ENCODE data around the gene EXOSC2.

Gene EXOSC2

GRCh38 chr9:130668196-130668595 lies 25.4 kb upstream of the EXOSC2 start:
- H3K4me3 ChIP-seq (ENCODE audit: low read depth, low read length) = no peak overlapping the region
- no peak for DNase-seq (ENCODE audit: low read depth)
- TF ChIP-seq CTCF (IDR thresholded peaks at IDR 0.05; ENCODE audit: insufficient read depth, low read depth, low read length, missing control alignments) = no peak

GRCh38 chr9:130668659-130669058 lies 24.9 kb upstream of the EXOSC2 start:
- no peak for TF ChIP-seq CTCF (IDR thresholded peaks at IDR 0.05; ENCODE audit: insufficient read depth, low read depth, low read length, missing control alignments)
- no peak for DNase-seq (ENCODE audit: low read depth)
- H3K4me3 ChIP-seq (ENCODE audit: low read depth, low read length) = no peak overlapping the region

GRCh38 chr9:130669965-130670364 lies 23.6 kb upstream of the EXOSC2 start:
- TF ChIP-seq CTCF (IDR thresholded peaks at IDR 0.05; ENCODE audit: insufficient read depth, low read depth, low read length, missing control alignments) = no peak
- no peak overlapping the region for H3K4me3 ChIP-seq (ENCODE audit: low read depth, low read length)
- no peak for DNase-seq (ENCODE audit: low read depth)

GRCh38 chr9:130670644-130671043 lies 22.9 kb upstream of the EXOSC2 start:
- no peak overlapping the region for H3K4me3 ChIP-seq (ENCODE audit: low read depth, low read length)
- DNase-seq (ENCODE audit: low read depth) = no peak
- no peak for TF ChIP-seq CTCF (IDR thresholded peaks at IDR 0.05; ENCODE audit: insufficient read depth, low read depth, low read length, missing control alignments)

GRCh38 chr9:130672466-130672865 lies 21.1 kb upstream of the EXOSC2 start:
- no peak overlapping the region for H3K4me3 ChIP-seq (ENCODE audit: low read depth, low read length)
- no peak for TF ChIP-seq CTCF (IDR thresholded peaks at IDR 0.05; ENCODE audit: insufficient read depth, low read depth, low read length, missing control alignments)
- no peak for DNase-seq (ENCODE audit: low read depth)

GRCh38 chr9:130672933-130673615 lies 20.5 kb upstream of the EXOSC2 start:
- TF ChIP-seq CTCF (IDR thresholded peaks at IDR 0.05; ENCODE audit: insufficient read depth, low read depth, low read length, missing control alignments) = no peak
- H3K4me3 ChIP-seq (ENCODE audit: low read depth, low read length) = no peak overlapping the region
- no peak for DNase-seq (ENCODE audit: low read depth)

GRCh38 chr9:130675396-130675795 lies 18.2 kb upstream of the EXOSC2 start:
- TF ChIP-seq CTCF (IDR thresholded peaks at IDR 0.05; ENCODE audit: insufficient read depth, low read depth, low read length, missing control alignments) = no peak
- DNase-seq (ENCODE audit: low read depth) = no peak

More at GRCh38 chr9:130675396-130675795, 18.2 kb upstream of the EXOSC2 start:
- H3K4me3 ChIP-seq (ENCODE audit: low read depth, low read length) = no peak overlapping the region

All from GM12865 (cell line).